Measurements from ENCODE around the gene PRKCA.
"Not testable (repeated sequence)": the region's sequence is repeated elsewhere in the genome, so short reads cannot be mapped to it uniquely, and the experiment has no call there.

PRKCA gene

GRCh38 chr17:66281661-66282369 lies 20.6 kb upstream of the PRKCA start:
- no peak for TF ChIP-seq FOXP2 (optimal IDR thresholded peaks at IDR 0.05; ENCODE audit: control extremely low read depth, extremely low read length, insufficient read depth)
- no peak for TF ChIP-seq EZH2 (IDR thresholded peaks at IDR 0.05)
- no peak for TF ChIP-seq POLR2AphosphoS5 (IDR thresholded peaks at IDR 0.05; ENCODE audit: borderline replicate concordance, low read depth, low read length)
- Histone ChIP-seq H3K4me3 (no peak overlapping the region), H3K9me3 (ENCODE audit: low read depth, low read length) (no peaks in the 10 kb centered on the region)

GRCh38 chr17:66283296-66283934 lies 19.0 kb upstream of the PRKCA start:
- Histone ChIP-seq H3K36me3 (ENCODE audit: insufficient read depth, low read length) (no peaks in the 10 kb centered on the region), H3K4me3 (no peak overlapping the region), H3K9ac (ENCODE audit: insufficient read length) (no peak overlapping the region), H3K27ac (no peak overlapping the region), H3K9me3 (ENCODE audit: low read depth, low read length) (no peaks in the 10 kb centered on the region)
- no peak for TF ChIP-seq FOXP2 (optimal IDR thresholded peaks at IDR 0.05; ENCODE audit: control extremely low read depth, extremely low read length, insufficient read depth)
- TF ChIP-seq POLR2AphosphoS5 (IDR thresholded peaks at IDR 0.05; ENCODE audit: borderline replicate concordance, low read depth, low read length): no peak
- no peak for TF ChIP-seq EZH2 (IDR thresholded peaks at IDR 0.05)
- DNase-seq (ENCODE audit: low read depth, low spot score): no peak

More at GRCh38 chr17:66281661-66282369, 20.6 kb upstream of the PRKCA start:
- no peak for DNase-seq (ENCODE audit: low read depth, low spot score)
- no peak overlapping the region for H3K9ac ChIP-seq (ENCODE audit: insufficient read length)
- H3K36me3 ChIP-seq (ENCODE audit: insufficient read depth, low read length): no peaks in the 10 kb centered on the region
- H3K27ac ChIP-seq: no peak overlapping the region

- H3K9ac ChIP-seq (ENCODE audit: insufficient read length): no peak overlapping the region
- H3K27ac ChIP-seq: no peak overlapping the region
- no peaks in the 10 kb centered on the region for H3K36me3 ChIP-seq (ENCODE audit: insufficient read depth, low read length)
- no peak for TF ChIP-seq FOXP2 (optimal IDR thresholded peaks at IDR 0.05; ENCODE audit: control extremely low read depth, extremely low read length, insufficient read depth)
- no peak for TF ChIP-seq POLR2AphosphoS5 (IDR thresholded peaks at IDR 0.05; ENCODE audit: borderline replicate concordance, low read depth, low read length)
- H3K4me3 ChIP-seq: no peak overlapping the region
- H3K9me3 ChIP-seq (ENCODE audit: low read depth, low read length): no peaks in the 10 kb centered on the region
- no peak for DNase-seq (ENCODE audit: low read depth, low spot score)
These were observed 18.4 kb upstream of the PRKCA start for GRCh38 chr17:66283971-66284370.

- H3K9ac ChIP-seq (ENCODE audit: insufficient read length): no peak overlapping the region
- no peak for DNase-seq (ENCODE audit: low read depth, low spot score)
- TF ChIP-seq EZH2 (IDR thresholded peaks at IDR 0.05) (no peak), POLR2AphosphoS5 (IDR thresholded peaks at IDR 0.05; ENCODE audit: borderline replicate concordance, low read depth, low read length) (no peak), FOXP2 (optimal IDR thresholded peaks at IDR 0.05; ENCODE audit: control extremely low read depth, extremely low read length, insufficient read depth) (no peak)
- H3K27ac ChIP-seq: no peak overlapping the region
- H3K4me3 ChIP-seq: no peak overlapping the region
- H3K36me3 ChIP-seq (ENCODE audit: insufficient read depth, low read length): no peaks in the 10 kb centered on the region
- H3K9me3 ChIP-seq (ENCODE audit: low read depth, low read length): no peaks in the 10 kb centered on the region
These were observed 17.3 kb upstream of the PRKCA start for GRCh38 chr17:66285149-66285548.

GRCh38 chr17:66287911-66288310 lies 14.5 kb upstream of the PRKCA start:
- Histone ChIP-seq H3K4me3 (no peak overlapping the region), H3K36me3 (ENCODE audit: insufficient read depth, low read length) (no peaks in the 10 kb centered on the region), H3K27ac (no peak overlapping the region), H3K9me3 (ENCODE audit: low read depth, low read length) (no peaks in the 10 kb centered on the region), H3K9ac (ENCODE audit: insufficient read length) (no peak overlapping the region)
- no peak for DNase-seq (ENCODE audit: low read depth, low spot score)
- TF ChIP-seq POLR2AphosphoS5 (IDR thresholded peaks at IDR 0.05; ENCODE audit: borderline replicate concordance, low read depth, low read length): no peak
- TF ChIP-seq FOXP2 (optimal IDR thresholded peaks at IDR 0.05; ENCODE audit: control extremely low read depth, extremely low read length, insufficient read depth): no peak
- no peak for TF ChIP-seq EZH2 (IDR thresholded peaks at IDR 0.05)

GRCh38 chr17:66290101-66290722 lies 12.2 kb upstream of the PRKCA start:
- no peak for DNase-seq (ENCODE audit: low read depth, low spot score)
- Histone ChIP-seq H3K4me3 (no peak overlapping the region), H3K27ac (no peak overlapping the region), H3K36me3 (ENCODE audit: insufficient read depth, low read length) (no peaks in the 10 kb centered on the region), H3K9me3 (ENCODE audit: low read depth, low read length) (no peaks in the 10 kb centered on the region), H3K9ac (ENCODE audit: insufficient read length) (no peak overlapping the region)
- TF ChIP-seq FOXP2 (optimal IDR thresholded peaks at IDR 0.05; ENCODE audit: control extremely low read depth, extremely low read length, insufficient read depth) (no peak), POLR2AphosphoS5 (IDR thresholded peaks at IDR 0.05; ENCODE audit: borderline replicate concordance, low read depth, low read length) (no peak), EZH2 (IDR thresholded peaks at IDR 0.05) (no peak)

GRCh38 chr17:66292353-66292752 lies 10.1 kb upstream of the PRKCA start:
- H3K9me3 ChIP-seq (ENCODE audit: low read depth, low read length): no peaks in the 10 kb centered on the region
- no peak for DNase-seq (ENCODE audit: low read depth, low spot score)
- no peak overlapping the region for H3K9ac ChIP-seq (ENCODE audit: insufficient read length)
- H3K27ac ChIP-seq: no peak overlapping the region
- TF ChIP-seq EZH2 (IDR thresholded peaks at IDR 0.05) (no peak), POLR2AphosphoS5 (IDR thresholded peaks at IDR 0.05; ENCODE audit: borderline replicate concordance, low read depth, low read length) (no peak), FOXP2 (optimal IDR thresholded peaks at IDR 0.05; ENCODE audit: control extremely low read depth, extremely low read length, insufficient read depth) (no peak)
- H3K4me3 ChIP-seq: no peak overlapping the region
- H3K36me3 ChIP-seq (ENCODE audit: insufficient read depth, low read length): no peaks in the 10 kb centered on the region

GRCh38 chr17:66296289-66296725 lies 6.1 kb upstream of the PRKCA start:
- Histone ChIP-seq H3K4me3 (no peak overlapping the region), H3K27ac (no peak overlapping the region), H3K9ac (ENCODE audit: insufficient read length) (no peak overlapping the region), H3K36me3 (ENCODE audit: insufficient read depth, low read length) (no peaks in the 10 kb centered on the region), H3K9me3 (ENCODE audit: low read depth, low read length) (no peaks in the 10 kb centered on the region)
- DNase-seq (ENCODE audit: low read depth, low spot score): no peak
- TF ChIP-seq FOXP2 (optimal IDR thresholded peaks at IDR 0.05; ENCODE audit: control extremely low read depth, extremely low read length, insufficient read depth) (no peak), POLR2AphosphoS5 (IDR thresholded peaks at IDR 0.05; ENCODE audit: borderline replicate concordance, low read depth, low read length) (no peak)

- H3K9ac ChIP-seq (ENCODE audit: insufficient read length); H3K27ac ChIP-seq; H3K36me3 ChIP-seq (ENCODE audit: insufficient read depth, low read length); DNase-seq (ENCODE audit: low read depth, low spot score); H3K4me3 ChIP-seq; H3K9me3 ChIP-seq (ENCODE audit: low read depth, low read length): not testable (repeated sequence)
These were observed 5.0 kb upstream of the PRKCA start for GRCh38 chr17:66297443-66297842.

Data from SK-N-MC (cell line).